MM.1S (cell line): ENCODE data around the gene CTTN.

Experiments
- DNase-seq: peaks from one replicate; pipeline ENCODE4 v3.0.0-alpha.2; 2015
- H2AFZ ChIP-seq: fragments of 300-600 bp; sonication (generic); 2 replicates; pipeline ENCODE4 v1.6.0; 2016; ENCODE audit warnings: antibody characterized with exemption, low read length
- H3F3A ChIP-seq: fragments of 300-600 bp; sonication (generic); 2 replicates; pipeline ENCODE4 v1.6.1; 2016; ENCODE audit warnings: mild to moderate bottlenecking, antibody characterized with exemption, low read length, moderate library complexity, mixed read lengths; ENCODE audit not compliant: insufficient read depth
- H3K27ac ChIP-seq: fragments of 300-600 bp; sonication (generic); 2 replicates; pipeline ENCODE4 v1.5.1; 2016; ENCODE audit warnings: mild to moderate bottlenecking, low read length
- H3K27me3 ChIP-seq: fragments of 300-600 bp; sonication (generic); replicated peaks from 2 replicates; pipeline ENCODE4 v1.6.0; 2016; ENCODE audit warnings: low read length; ENCODE audit not compliant: insufficient read depth
- H3K36me3 ChIP-seq: fragments of 300-600 bp; sonication (generic); replicated peaks from 2 replicates; pipeline ENCODE4 v1.6.1; 2016; ENCODE audit warnings: mild to moderate bottlenecking, low read length, mixed read lengths; ENCODE audit not compliant: insufficient read depth
- H3K4me1 ChIP-seq: fragments of 300-600 bp; sonication (generic); 2 replicates; pipeline ENCODE4 v1.6.1; 2016; ENCODE audit warnings: low read length, mixed read lengths
- H3K4me2 ChIP-seq: fragments of 300-600 bp; sonication (generic); 2 replicates; pipeline ENCODE4 v1.6.0; 2016; ENCODE audit warnings: low read depth, low read length
- H3K4me3 ChIP-seq: fragments of 300-600 bp; sonication (generic); 2 replicates; pipeline ENCODE4 v1.5.1; 2016; ENCODE audit warnings: low read length, mixed read lengths
- H3K79me2 ChIP-seq: fragments of 300-600 bp; sonication (generic); 2 replicates; pipeline ENCODE4 v1.6.1; 2016; ENCODE audit warnings: mixed run types, low read length, mixed read lengths
- H3K9ac ChIP-seq: fragments of 300-600 bp; sonication (generic); 2 replicates; pipeline ENCODE4 v1.6.1; 2016; ENCODE audit warnings: low read length, mixed read lengths
- H3K9me2 ChIP-seq: fragments of 300-600 bp; sonication (generic); replicated peaks from 2 replicates; pipeline ENCODE4 v1.6.1; 2016; ENCODE audit warnings: mild to moderate bottlenecking, low read length, mixed read lengths; ENCODE audit not compliant: insufficient read depth
- H3K9me3 ChIP-seq: fragments of 300-600 bp; sonication (generic); replicated peaks from 2 replicates; pipeline ENCODE4 v1.6.1; 2016; ENCODE audit warnings: mild to moderate bottlenecking, low read length, mixed read lengths; ENCODE audit not compliant: insufficient read depth
- H4K20me1 ChIP-seq: fragments of 300-600 bp; sonication (generic); 2 replicates; pipeline ENCODE4 v1.6.1; 2016; ENCODE audit warnings: mild to moderate bottlenecking, low read length, moderate library complexity, mixed read lengths; ENCODE audit not compliant: insufficient read depth
- EZH2 ChIP-seq: fragments of 300-600 bp; sonication (generic); optimal IDR thresholded peaks from 2 replicates; pipeline ENCODE3; 2017; ENCODE audit warnings: low read depth, mild to moderate bottlenecking, antibody characterized with exemption, low read length, mixed read lengths
- EZH2phosphoT487 ChIP-seq: fragments of 300-600 bp; sonication (generic); IDR thresholded peaks from 2 replicates; pipeline ENCODE4 v1.6.1; 2018; ENCODE audit warnings: antibody characterized with exemption, low read length
- TF ChIP-seq, protein P1 (sequence below): fragments of 300-600 bp; sonication (generic); IDR thresholded peaks from 2 replicates; pipeline ENCODE4 v1.5.1; 2016; ENCODE audit warnings: antibody characterized with exemption, low read length, mixed read lengths

The CTTN gene

DNA sequence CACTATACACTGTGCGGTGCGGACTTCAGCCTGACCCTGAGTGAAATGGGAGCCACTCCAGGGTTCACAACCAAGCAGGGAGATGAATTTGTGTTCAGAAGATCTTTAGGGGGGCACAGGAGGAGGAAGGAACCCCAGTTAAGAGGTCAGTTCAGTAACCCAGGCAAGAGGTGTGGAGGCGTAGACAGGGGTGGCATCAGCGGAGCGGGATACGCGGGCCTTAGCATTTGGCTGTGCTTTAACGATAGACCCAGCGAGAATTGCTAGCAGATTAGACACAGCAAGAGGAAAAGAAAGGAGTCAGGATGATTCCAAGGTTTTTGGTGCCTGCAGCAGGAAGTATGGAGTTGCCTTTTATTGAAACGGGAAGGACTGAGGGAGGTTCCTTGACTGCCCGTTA is 46.8 kb downstream of the CTTN start:
- Histone ChIP-seq H3K4me1 (no peaks in the 10 kb centered on the region), H3K9me2 (no peaks in the 10 kb centered on the region), H3K27me3 (peaks cover 75% of the 10 kb centered on the region), H3K9ac (no peak overlapping the region), H4K20me1 (no peaks in the 10 kb centered on the region), H3F3A (no peaks in the 10 kb centered on the region), H3K4me2 (no peak overlapping the region), H3K9me3 (0 out of 2 replicates have a peak, but pooled peaks cover 3% of the 10 kb centered on the region), H2AFZ (no peak overlapping the region), H3K4me3 (no peak overlapping the region), H3K79me2 (no peaks in the 10 kb centered on the region), H3K36me3 (no peaks in the 10 kb centered on the region), H3K27ac (no peak overlapping the region)
- DNase-seq: no peak
- TF ChIP-seq EZH2phosphoT487 (no peak), EZH2 (no peak)
- TF ChIP-seq, protein P1, sequence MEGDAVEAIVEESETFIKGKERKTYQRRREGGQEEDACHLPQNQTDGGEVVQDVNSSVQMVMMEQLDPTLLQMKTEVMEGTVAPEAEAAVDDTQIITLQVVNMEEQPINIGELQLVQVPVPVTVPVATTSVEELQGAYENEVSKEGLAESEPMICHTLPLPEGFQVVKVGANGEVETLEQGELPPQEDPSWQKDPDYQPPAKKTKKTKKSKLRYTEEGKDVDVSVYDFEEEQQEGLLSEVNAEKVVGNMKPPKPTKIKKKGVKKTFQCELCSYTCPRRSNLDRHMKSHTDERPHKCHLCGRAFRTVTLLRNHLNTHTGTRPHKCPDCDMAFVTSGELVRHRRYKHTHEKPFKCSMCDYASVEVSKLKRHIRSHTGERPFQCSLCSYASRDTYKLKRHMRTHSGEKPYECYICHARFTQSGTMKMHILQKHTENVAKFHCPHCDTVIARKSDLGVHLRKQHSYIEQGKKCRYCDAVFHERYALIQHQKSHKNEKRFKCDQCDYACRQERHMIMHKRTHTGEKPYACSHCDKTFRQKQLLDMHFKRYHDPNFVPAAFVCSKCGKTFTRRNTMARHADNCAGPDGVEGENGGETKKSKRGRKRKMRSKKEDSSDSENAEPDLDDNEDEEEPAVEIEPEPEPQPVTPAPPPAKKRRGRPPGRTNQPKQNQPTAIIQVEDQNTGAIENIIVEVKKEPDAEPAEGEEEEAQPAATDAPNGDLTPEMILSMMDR: no peak

DNA sequence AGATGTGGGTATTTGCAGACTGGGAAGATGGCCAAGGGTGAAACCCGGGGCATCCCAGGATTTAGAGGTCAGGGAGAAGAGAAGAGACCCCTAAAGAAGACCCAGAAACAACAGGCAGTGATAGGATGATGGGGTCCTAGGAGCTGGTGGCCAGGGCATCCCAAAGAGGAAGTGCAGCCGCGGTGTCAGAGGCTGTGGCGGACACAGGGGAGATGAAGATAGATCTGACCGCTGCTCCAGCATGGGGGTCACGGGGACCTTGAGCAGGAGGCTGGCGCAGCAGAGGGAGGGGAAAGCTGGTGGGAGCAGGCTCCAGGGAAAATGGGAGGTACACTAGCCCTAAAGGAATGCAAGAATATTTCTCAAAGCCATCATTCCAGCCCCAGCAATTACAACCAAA is 47.3 kb downstream of the CTTN start:
- Histone ChIP-seq H3K4me3 (no peak overlapping the region), H3F3A (no peaks in the 10 kb centered on the region), H3K36me3 (no peaks in the 10 kb centered on the region), H3K79me2 (no peaks in the 10 kb centered on the region), H3K27me3 (peaks cover 75% of the 10 kb centered on the region), H2AFZ (no peak overlapping the region), H3K9me3 (0 out of 2 replicates have a peak, but pooled peaks cover 3% of the 10 kb centered on the region), H3K4me2 (no peak overlapping the region), H3K9ac (no peak overlapping the region), H4K20me1 (no peaks in the 10 kb centered on the region), H3K4me1 (no peaks in the 10 kb centered on the region), H3K9me2 (no peaks in the 10 kb centered on the region), H3K27ac (no peak overlapping the region)
- no peak for TF ChIP-seq EZH2
- TF ChIP-seq EZH2phosphoT487: no peak
- no peak for DNase-seq

DNA sequence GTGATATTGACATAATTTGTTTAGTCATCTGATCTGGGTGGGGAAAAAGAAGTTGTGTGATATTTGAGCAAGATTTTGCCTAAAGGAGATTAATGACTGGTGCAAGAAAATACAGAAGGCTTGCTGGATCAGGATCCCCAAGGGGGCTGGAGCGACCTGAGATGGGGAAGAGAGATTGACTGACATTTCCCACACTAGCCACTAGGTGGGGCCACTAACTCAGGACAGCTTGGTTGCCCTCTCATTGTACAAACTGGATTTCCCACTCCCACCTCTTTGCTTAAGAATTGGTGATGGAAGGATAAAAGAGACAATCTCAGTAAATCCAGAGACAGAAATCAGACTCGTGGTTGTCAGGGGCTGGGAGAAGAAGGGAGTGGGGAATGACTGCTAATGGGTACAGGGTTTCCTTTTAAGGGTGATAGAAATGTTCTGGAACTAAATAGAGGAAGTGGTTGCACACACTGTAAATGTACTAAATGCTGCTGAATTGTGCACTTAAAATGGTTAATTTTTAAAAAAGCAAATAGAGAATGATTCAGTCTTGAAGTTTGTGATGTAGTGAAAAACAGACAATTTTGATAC is 50.7 kb downstream of the CTTN start:
- no peak overlapping the region for H3K4me2 ChIP-seq

More for the DNA sequence above, 50.7 kb downstream of the CTTN start:
- Histone ChIP-seq H3K4me3 (no peak overlapping the region), H3K36me3 (no peaks in the 10 kb centered on the region), H3K27ac (no peak overlapping the region), H3K9ac (no peak overlapping the region), H3K9me2 (no peaks in the 10 kb centered on the region), H3K79me2 (no peaks in the 10 kb centered on the region), H3K4me1 (no peaks in the 10 kb centered on the region), H3K9me3 (0 out of 2 replicates have a peak, but pooled peaks cover 3% of the 10 kb centered on the region), H3F3A (no peaks in the 10 kb centered on the region), H4K20me1 (no peaks in the 10 kb centered on the region), H2AFZ (no peak overlapping the region), H3K27me3 (peaks cover 55% of the 10 kb centered on the region)
- TF ChIP-seq, protein P1: peak; percentile 48
- no peak for TF ChIP-seq EZH2
- no peak for DNase-seq
